ENCODE data around the gene LRP1B. TPM values are rescaled to one million over a fixed set of nuclear protein-coding genes. Genes with fewer than 3 reads are reported as not detected.

The LRP1B gene
- total RNA-seq, 1 donor from 2014 or later, result 0.54 TPM

DNA sequence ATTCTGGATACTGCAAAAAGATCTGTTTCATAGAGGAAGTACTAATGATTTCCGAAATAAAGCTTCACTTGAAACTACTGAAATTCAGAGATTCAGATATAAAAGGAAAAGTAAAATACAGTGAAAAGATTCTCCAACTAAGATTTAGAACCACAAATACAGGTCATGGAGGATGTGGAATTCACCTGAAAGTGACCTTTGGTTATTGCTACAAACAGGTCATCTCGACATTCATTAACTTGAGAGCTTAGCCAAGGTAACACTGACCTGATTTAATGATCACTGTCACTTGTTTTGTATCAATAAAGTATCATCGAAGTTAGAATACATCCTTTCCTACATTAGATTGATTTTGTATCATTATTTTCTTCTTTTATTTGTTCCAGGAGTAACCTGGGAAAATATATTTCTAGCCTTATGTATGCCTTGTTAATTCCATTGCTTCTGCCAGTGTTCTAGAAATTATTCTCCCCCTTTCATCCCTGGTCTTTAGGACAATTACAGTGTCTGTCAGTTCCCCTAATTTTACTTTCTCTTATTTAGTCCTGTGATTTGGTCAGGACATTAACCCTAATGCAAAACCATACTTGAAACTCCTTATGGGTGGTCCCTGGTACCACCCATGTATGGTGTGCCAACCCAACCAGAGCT is 420.1 kb downstream of the LRP1B start:
- Mint-ChIP-seq H3K9me3 (no peaks in the 10 kb centered on the region), H3K27me3 (ENCODE audit: low read depth) (no peaks in the 10 kb centered on the region), H3K4me1 (no peaks in the 10 kb centered on the region), H3K36me3 (ENCODE audit: low read depth) (no peaks in the 10 kb centered on the region), H3K27ac (ENCODE audit: unreplicated experiment) (no peak overlapping the region), H3K4me3 (no peak overlapping the region)
- DNase-seq (ENCODE audit: low read depth, low spot score), result no peak
- no peak for TF ChIP-seq CTCF (conservative IDR thresholded peaks at IDR 0.05)

- TF ChIP-seq CTCF (conservative IDR thresholded peaks at IDR 0.05), result no peak
- no peak overlapping the region for H3K27ac Mint-ChIP-seq (ENCODE audit: unreplicated experiment)
- H3K4me1 Mint-ChIP-seq, result no peaks in the 10 kb centered on the region
- no peaks in the 10 kb centered on the region for H3K9me3 Mint-ChIP-seq
- H3K27me3 Mint-ChIP-seq (ENCODE audit: low read depth), result no peaks in the 10 kb centered on the region
- DNase-seq (ENCODE audit: low read depth, low spot score), result no peak
- no peak overlapping the region for H3K4me3 Mint-ChIP-seq
- H3K36me3 Mint-ChIP-seq (ENCODE audit: low read depth), result no peaks in the 10 kb centered on the region
Observed at GRCh38 chr2:141709756-141710155, 421.1 kb downstream of the LRP1B start.

DNA sequence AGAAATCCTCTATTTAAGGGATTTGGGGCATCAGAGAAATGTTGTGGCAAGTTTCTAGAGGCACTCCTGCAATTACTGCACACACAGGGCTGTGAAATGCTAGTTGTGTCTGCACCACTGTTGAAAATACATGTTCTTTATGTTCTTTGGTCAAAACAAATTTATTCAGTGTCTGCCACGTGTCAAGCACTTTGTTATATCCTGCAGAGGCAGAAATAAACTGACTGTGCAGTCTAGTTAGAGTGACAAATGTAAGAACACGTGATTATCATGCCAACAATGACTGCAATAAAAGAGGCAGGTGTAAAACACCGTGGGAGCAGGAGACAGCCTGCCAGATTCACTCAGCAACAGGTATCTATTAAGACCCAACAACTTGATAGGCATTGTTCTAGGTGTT is 423.3 kb downstream of the LRP1B start:
- H3K4me3 Mint-ChIP-seq, result no peak overlapping the region
- no peaks in the 10 kb centered on the region for H3K4me1 Mint-ChIP-seq
- H3K27me3 Mint-ChIP-seq (ENCODE audit: low read depth), result no peaks in the 10 kb centered on the region
- no peak for DNase-seq (ENCODE audit: low read depth, low spot score)
- no peak overlapping the region for H3K27ac Mint-ChIP-seq (ENCODE audit: unreplicated experiment)
- H3K9me3 Mint-ChIP-seq, result no peaks in the 10 kb centered on the region
- no peak for TF ChIP-seq CTCF (conservative IDR thresholded peaks at IDR 0.05)
- no peaks in the 10 kb centered on the region for H3K36me3 Mint-ChIP-seq (ENCODE audit: low read depth)

- Mint-ChIP-seq H3K27ac (ENCODE audit: unreplicated experiment) (no peak overlapping the region), H3K4me3 (no peak overlapping the region), H3K4me1 (no peaks in the 10 kb centered on the region), H3K27me3 (ENCODE audit: low read depth) (no peaks in the 10 kb centered on the region), H3K9me3 (no peaks in the 10 kb centered on the region), H3K36me3 (ENCODE audit: low read depth) (no peaks in the 10 kb centered on the region)
- no peak for TF ChIP-seq CTCF (conservative IDR thresholded peaks at IDR 0.05)
- no peak for DNase-seq (ENCODE audit: low read depth, low spot score)
Observed at GRCh38 chr2:141704541-141704940, 426.3 kb downstream of the LRP1B start.

- Mint-ChIP-seq H3K36me3 (ENCODE audit: low read depth) (no peaks in the 10 kb centered on the region), H3K4me1 (no peaks in the 10 kb centered on the region), H3K27me3 (ENCODE audit: low read depth) (no peaks in the 10 kb centered on the region), H3K27ac (ENCODE audit: unreplicated experiment) (no peak overlapping the region), H3K4me3 (no peak overlapping the region), H3K9me3 (no peaks in the 10 kb centered on the region)
- no peak for DNase-seq (ENCODE audit: low read depth, low spot score)
- TF ChIP-seq CTCF (conservative IDR thresholded peaks at IDR 0.05), result no peak
Observed at GRCh38 chr2:141703501-141703900, 427.3 kb downstream of the LRP1B start.

Measured in neural crest cell (in vitro differentiated cells).